Measurements from ENCODE around the gene SCCPDH. TPM values are rescaled to one million over a fixed set of nuclear protein-coding genes. Genes with fewer than 3 reads are reported as not detected.

SCCPDH gene
- total RNA-seq, 2 experiments from 2014 or later = 13.7 to 14.4 TPM

- Mint-ChIP-seq H3K4me3 (no peak overlapping the region), H3K27ac (no peak overlapping the region), H3K4me1 (peaks cover 4% of the 10 kb centered on the region), H3K36me3 (peaks cover 2% of the 10 kb centered on the region), H3K9me3 (peaks cover 13% of the 10 kb centered on the region), H3K27me3 (peaks cover 19% of the 10 kb centered on the region)
- POLR2A ChIA-PET = no interaction called here
- ATAC-seq (ENCODE audit: low read depth) = no peak
- no peak for DNase-seq
Observed at GRCh38 chr1:246815693-246816270, 91.6 kb downstream of the SCCPDH start.

Other genes starting within 250 kb of the SCCPDH start
- gene SMYD3, start 217.1 kb upstream of the SCCPDH start, total RNA-seq = 10 to 100 TPM; 22.6 to 27.0 TPM
- gene TFB2M, start 158.1 kb upstream of the SCCPDH start, total RNA-seq = 10 to 100 TPM in 1 of 2 experiments, 1 to 10 TPM in 1; 9.8 to 10.9 TPM
- gene CNST, start 158.0 kb upstream of the SCCPDH start, total RNA-seq = 10 to 100 TPM; 36.1 to 36.5 TPM
- gene AHCTF1, start 207.5 kb downstream of the SCCPDH start, total RNA-seq = 10 to 100 TPM; 35.8 to 36.6 TPM

All from activated naive CD8-positive, alpha-beta T cell treated with anti-CD3 and anti-CD28 coated beads, Interleukin-2, amount 10 ng/mL, durations not matched to agents 7 days and 5 days (primary cell).